ENCODE measurements around the gene CXCR3.

Gene CXCR3

DNA sequence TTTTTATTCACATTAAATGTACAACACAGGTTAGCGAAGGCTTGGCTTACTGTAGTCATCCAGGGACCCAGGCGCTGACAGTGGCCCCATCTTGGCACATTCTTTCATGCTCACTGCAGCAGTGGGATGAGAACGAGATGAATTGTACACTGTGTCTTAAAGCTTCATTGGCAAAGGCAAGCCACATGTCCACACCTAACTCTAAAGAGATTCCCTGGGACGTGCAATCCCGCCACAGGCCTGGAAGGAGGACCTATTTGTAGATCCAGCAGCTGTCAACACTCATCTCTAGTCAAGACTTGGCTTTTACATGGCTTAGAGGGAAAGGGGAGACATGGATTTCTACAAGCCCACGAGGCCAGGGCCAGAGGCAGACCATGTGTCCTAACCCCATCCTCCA is 16.1 kb upstream of the CXCR3 start:
- no peak overlapping the region for H2AFZ ChIP-seq (ENCODE audit: low read depth, low read length)
- H3K27me3 ChIP-seq (ENCODE audit: low read depth, low read length): no peaks in the 10 kb centered on the region
- no peaks in the 10 kb centered on the region for H4K20me1 ChIP-seq (ENCODE audit: insufficient read depth, low read length)
- peaks cover 46% of the 10 kb centered on the region for H3K4me1 ChIP-seq (ENCODE audit: low read length)
- no peak overlapping the region for H3K4me3 ChIP-seq (ENCODE audit: low read length)
- TF ChIP-seq, protein P1, sequence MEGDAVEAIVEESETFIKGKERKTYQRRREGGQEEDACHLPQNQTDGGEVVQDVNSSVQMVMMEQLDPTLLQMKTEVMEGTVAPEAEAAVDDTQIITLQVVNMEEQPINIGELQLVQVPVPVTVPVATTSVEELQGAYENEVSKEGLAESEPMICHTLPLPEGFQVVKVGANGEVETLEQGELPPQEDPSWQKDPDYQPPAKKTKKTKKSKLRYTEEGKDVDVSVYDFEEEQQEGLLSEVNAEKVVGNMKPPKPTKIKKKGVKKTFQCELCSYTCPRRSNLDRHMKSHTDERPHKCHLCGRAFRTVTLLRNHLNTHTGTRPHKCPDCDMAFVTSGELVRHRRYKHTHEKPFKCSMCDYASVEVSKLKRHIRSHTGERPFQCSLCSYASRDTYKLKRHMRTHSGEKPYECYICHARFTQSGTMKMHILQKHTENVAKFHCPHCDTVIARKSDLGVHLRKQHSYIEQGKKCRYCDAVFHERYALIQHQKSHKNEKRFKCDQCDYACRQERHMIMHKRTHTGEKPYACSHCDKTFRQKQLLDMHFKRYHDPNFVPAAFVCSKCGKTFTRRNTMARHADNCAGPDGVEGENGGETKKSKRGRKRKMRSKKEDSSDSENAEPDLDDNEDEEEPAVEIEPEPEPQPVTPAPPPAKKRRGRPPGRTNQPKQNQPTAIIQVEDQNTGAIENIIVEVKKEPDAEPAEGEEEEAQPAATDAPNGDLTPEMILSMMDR (IDR thresholded peaks at IDR 0.05; ENCODE audit: low read depth, low read length): no peak
- no peak for TF ChIP-seq EZH2phosphoT487 (IDR thresholded peaks at IDR 0.05; ENCODE audit: low read depth)
- H3K79me2 ChIP-seq (ENCODE audit: low read length): no peaks in the 10 kb centered on the region
- H3K27ac ChIP-seq (ENCODE audit: low read length): no peak overlapping the region
- no peaks in the 10 kb centered on the region for H3K9me3 ChIP-seq (ENCODE audit: insufficient read depth, low read length)
- H3K4me2 ChIP-seq (ENCODE audit: low read length): no peak overlapping the region
- H3K9ac ChIP-seq (ENCODE audit: low read length): no peak overlapping the region
- H3K36me3 ChIP-seq (replicated peaks; ENCODE audit: low read depth, low read length): no peaks in the 10 kb centered on the region

DNA sequence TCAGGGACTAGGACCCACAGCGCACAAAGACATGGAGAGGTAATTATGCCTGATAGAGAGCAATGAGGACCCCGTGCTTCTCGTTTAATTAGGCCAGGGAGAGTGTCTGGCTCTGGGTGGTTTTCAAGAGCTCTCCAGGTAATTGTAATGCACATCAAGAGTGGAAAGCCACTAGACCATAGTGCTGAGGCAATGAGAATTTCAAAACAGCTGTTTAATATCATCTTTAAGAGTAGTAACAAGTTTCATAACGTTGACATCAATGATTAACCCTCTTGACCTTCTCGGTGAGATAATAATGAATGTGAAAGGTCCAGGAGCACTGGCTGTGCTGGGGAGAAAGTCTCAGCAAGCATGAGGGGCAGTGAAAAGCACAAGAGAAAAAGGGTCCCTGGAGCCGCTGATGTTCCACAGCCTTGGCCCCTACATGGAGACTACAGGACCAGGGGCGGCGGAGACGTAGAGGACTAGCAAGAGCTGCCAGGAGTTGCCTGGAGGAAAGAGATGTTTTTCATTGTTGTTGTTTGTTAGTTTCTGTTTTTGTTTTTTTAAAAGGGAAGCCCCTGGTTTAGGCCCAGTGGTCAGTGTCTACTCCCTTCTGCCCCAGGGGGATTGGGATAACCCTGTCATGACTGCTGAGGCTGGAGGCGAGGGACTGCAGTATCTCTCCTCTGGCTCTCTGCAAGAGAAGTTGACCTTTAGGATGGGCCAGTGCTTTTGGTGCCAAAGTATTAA is 14.8 kb upstream of the CXCR3 start:
- no peaks in the 10 kb centered on the region for H3K27me3 ChIP-seq (ENCODE audit: low read depth, low read length)
- no peak overlapping the region for H3K27ac ChIP-seq (ENCODE audit: low read length)
- no peaks in the 10 kb centered on the region for H3K79me2 ChIP-seq (ENCODE audit: low read length)
- H4K20me1 ChIP-seq (ENCODE audit: insufficient read depth, low read length): no peaks in the 10 kb centered on the region
- no peak for TF ChIP-seq EZH2phosphoT487 (IDR thresholded peaks at IDR 0.05; ENCODE audit: low read depth)
- TF ChIP-seq, protein P1 (IDR thresholded peaks at IDR 0.05; ENCODE audit: low read depth, low read length): no peak
- no peak overlapping the region for H2AFZ ChIP-seq (ENCODE audit: low read depth, low read length)
- H3K4me2 ChIP-seq (ENCODE audit: low read length): no peak overlapping the region
- no peak overlapping the region for H3K9ac ChIP-seq (ENCODE audit: low read length)
- H3K4me3 ChIP-seq (ENCODE audit: low read length): no peak overlapping the region
- H3K36me3 ChIP-seq (replicated peaks; ENCODE audit: low read depth, low read length): no peaks in the 10 kb centered on the region
- no peaks in the 10 kb centered on the region for H3K9me3 ChIP-seq (ENCODE audit: insufficient read depth, low read length)
- H3K4me1 ChIP-seq (ENCODE audit: low read length): peaks cover 46% of the 10 kb centered on the region

DNA sequence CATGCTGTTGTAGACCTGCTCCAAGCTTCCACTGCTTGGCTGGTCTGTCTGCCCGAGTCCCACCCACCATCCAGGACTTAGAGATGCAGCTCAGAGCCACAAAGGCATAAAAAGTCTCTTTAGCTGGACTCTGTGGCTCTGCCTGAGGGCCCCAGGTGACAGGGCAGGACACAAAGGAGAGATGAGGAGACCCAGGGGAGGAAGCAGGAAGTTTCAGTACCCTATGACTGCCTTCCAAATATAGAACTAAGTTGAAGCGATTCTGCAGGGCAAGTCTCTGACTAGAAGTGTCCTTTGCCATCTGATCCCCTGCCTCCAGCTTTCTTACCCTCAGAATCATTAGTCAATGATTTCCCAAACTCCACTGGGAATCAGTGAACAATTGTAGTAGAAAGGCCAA is 11.2 kb upstream of the CXCR3 start:
- Histone ChIP-seq H3K4me2 (ENCODE audit: low read length) (peak overlapping the region; percentile 91), H3K9me3 (ENCODE audit: insufficient read depth, low read length) (no peaks in the 10 kb centered on the region), H4K20me1 (ENCODE audit: insufficient read depth, low read length) (no peaks in the 10 kb centered on the region), H3K9ac (ENCODE audit: low read length) (peak overlapping the region; percentile 55; the same call in 1 of the 2 replicates), H3K27ac (ENCODE audit: low read length) (peak overlapping the region; percentile 68), H3K79me2 (ENCODE audit: low read length) (no peaks in the 10 kb centered on the region), H2AFZ (ENCODE audit: low read depth, low read length) (peak overlapping the region; percentile 59), H3K36me3 (replicated peaks; ENCODE audit: low read depth, low read length) (no peaks in the 10 kb centered on the region), H3K27me3 (ENCODE audit: low read depth, low read length) (no peaks in the 10 kb centered on the region), H3K4me3 (ENCODE audit: low read length) (peak overlapping the region; percentile 63), H3K4me1 (ENCODE audit: low read length) (peaks cover 33% of the 10 kb centered on the region)
- TF ChIP-seq, protein P1 (IDR thresholded peaks at IDR 0.05; ENCODE audit: low read depth, low read length): no peak
- no peak for TF ChIP-seq EZH2phosphoT487 (IDR thresholded peaks at IDR 0.05; ENCODE audit: low read depth)

DNA sequence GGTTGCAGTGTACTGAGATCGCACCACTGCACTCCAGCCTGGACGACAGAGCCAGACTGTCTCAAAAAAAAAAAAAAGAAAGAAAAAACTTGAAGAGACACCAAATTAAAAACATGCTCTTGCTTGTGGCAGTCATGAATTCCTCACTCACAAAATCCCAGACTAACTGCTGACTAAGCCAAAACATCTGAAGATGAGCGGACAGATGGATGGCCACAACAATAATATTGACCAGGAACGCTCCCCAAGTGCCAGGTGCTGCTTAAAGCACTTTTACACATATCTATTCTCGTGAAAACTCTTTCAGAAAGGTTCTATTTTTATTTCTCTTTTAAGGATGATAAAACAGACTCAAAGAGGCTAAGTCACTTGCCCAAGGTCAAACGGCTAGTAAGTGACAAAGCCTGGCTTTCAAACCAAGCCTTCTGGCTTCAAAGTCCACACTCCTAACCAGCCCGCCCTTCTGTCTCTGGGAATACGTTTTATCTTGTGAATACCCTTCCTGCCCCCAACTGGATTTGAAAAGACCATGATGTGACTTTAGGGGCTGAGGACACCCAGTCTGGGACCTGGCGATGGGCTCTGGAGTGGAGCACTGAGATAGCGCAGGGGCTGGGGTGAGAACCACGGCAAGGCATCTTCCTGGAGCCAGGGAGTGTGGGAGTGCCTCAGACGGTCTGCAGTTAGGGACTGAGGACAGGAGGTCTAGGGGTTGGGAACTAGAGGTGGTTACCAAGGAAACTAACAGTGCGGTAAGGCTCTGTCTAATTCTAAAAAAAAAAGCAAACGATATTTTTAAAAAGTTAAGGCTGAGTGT is 9.5 kb upstream of the CXCR3 start:
- TF ChIP-seq, protein P1 (IDR thresholded peaks at IDR 0.05; ENCODE audit: low read depth, low read length): no peak
- TF ChIP-seq EZH2phosphoT487 (IDR thresholded peaks at IDR 0.05; ENCODE audit: low read depth): no peak
- Histone ChIP-seq H3K4me3 (ENCODE audit: low read length) (no peak overlapping the region), H3K27me3 (ENCODE audit: low read depth, low read length) (no peaks in the 10 kb centered on the region), H3K36me3 (replicated peaks; ENCODE audit: low read depth, low read length) (no peaks in the 10 kb centered on the region), H3K4me1 (ENCODE audit: low read length) (peaks cover 45% of the 10 kb centered on the region), H3K4me2 (ENCODE audit: low read length) (no peak overlapping the region), H4K20me1 (ENCODE audit: insufficient read depth, low read length) (no peaks in the 10 kb centered on the region), H2AFZ (ENCODE audit: low read depth, low read length) (no peak overlapping the region), H3K9me3 (ENCODE audit: insufficient read depth, low read length) (no peaks in the 10 kb centered on the region), H3K27ac (ENCODE audit: low read length) (no peak overlapping the region), H3K79me2 (ENCODE audit: low read length) (no peaks in the 10 kb centered on the region), H3K9ac (ENCODE audit: low read length) (no peak overlapping the region)

Measured in OCI-LY3 (cell line).